ENCODE measurements around the gene CHMP5. TPM values are rescaled to one million over a fixed set of nuclear protein-coding genes. Genes with fewer than 3 reads are reported as not detected.
A peak's percentile ranks its signal among the peaks of the same experiment; 100 is the strongest.

CHMP5 gene
- total RNA-seq, 4 donors from 2014 or later = 42.9 to 78.8 (median 60.8) TPM

DNA sequence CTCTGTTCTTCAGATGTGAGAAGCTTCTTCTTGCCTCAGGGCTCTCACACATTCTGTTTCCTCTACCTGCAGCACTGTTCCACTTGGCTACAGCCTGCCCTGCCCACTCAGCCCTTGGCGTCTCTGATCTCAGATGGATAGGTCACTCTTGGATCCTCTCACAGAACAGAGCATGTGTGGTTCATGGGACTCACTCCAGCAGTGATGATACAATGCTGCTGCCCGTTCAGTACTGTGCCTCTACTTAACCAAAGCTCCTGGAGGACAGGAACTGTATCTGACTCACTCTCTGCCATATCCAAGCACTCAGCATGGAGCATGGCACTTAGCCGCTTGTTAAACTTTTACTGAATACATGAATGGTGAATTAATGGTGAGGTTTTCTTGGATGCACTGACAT lies 28.3 kb upstream of the CHMP5 start:
- Histone ChIP-seq H3K27ac (no peak overlapping the region), H3K4me1 (peaks cover 0 to 32% (median 3%) of the 10 kb centered on the region in 4 donors), H3K27me3 (no peaks in the 10 kb centered on the region), H3K4me3 (no peak overlapping the region), H3K36me3 (no peaks in the 10 kb centered on the region), H3K9me3 (no peaks in the 10 kb centered on the region)
- DNase-seq = peak in 1 of 3 donors; percentile 33
- no peak for TF ChIP-seq POLR2A (IDR thresholded peaks at IDR 0.05)
- TF ChIP-seq, protein P1, sequence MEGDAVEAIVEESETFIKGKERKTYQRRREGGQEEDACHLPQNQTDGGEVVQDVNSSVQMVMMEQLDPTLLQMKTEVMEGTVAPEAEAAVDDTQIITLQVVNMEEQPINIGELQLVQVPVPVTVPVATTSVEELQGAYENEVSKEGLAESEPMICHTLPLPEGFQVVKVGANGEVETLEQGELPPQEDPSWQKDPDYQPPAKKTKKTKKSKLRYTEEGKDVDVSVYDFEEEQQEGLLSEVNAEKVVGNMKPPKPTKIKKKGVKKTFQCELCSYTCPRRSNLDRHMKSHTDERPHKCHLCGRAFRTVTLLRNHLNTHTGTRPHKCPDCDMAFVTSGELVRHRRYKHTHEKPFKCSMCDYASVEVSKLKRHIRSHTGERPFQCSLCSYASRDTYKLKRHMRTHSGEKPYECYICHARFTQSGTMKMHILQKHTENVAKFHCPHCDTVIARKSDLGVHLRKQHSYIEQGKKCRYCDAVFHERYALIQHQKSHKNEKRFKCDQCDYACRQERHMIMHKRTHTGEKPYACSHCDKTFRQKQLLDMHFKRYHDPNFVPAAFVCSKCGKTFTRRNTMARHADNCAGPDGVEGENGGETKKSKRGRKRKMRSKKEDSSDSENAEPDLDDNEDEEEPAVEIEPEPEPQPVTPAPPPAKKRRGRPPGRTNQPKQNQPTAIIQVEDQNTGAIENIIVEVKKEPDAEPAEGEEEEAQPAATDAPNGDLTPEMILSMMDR (IDR thresholded peaks at IDR 0.05) = no peak

DNA sequence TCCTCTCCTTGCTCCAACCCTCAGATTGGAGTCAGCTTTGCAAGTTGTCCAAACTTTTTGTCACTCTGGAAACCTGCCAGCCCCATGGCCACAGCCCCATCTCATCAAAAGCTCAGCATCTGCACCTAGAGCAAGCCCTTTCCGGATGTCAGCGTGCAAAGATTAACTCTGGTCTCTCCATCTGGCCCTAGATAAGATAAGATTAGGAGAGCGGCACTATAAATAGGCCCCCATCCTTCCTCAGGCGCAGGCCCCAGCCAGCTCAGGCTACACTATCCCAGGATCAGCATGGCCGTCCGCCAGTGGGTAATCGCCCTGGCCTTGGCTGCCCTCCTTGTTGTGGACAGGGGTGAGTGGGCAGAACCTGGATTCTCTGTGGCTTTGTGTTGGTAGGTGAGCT lies 24.9 kb upstream of the CHMP5 start, which contains the start of gene SPINK4:
Gene SPINK4 (plus strand): TSS at position 247 of the 400 bp plus-strand sequence. CDS start 42 bp downstream, at position 289.
- H3K9me3 ChIP-seq = no peaks in the 10 kb centered on the region
- H3K4me3 ChIP-seq = peak within 1 kb of the TSS in 2 of 4 donors; percentile 7 to 27
- H3K27me3 ChIP-seq = no peaks in the 10 kb centered on the region
- DNase-seq = peak in 2 of 3 donors; percentile 49 to 64
- H3K27ac ChIP-seq = peak within 1 kb of the TSS in 2 of 4 donors; percentile 59 to 61
- TF ChIP-seq, protein P1 (IDR thresholded peaks at IDR 0.05) = no peak
- TF ChIP-seq POLR2A (IDR thresholded peaks at IDR 0.05) = peak; percentile 60 to 66
- peaks cover 0 to 23% (median 2%) of the 10 kb centered on the region in 4 donors for H3K4me1 ChIP-seq
- H3K36me3 ChIP-seq = no peaks in the 10 kb centered on the region

DNA sequence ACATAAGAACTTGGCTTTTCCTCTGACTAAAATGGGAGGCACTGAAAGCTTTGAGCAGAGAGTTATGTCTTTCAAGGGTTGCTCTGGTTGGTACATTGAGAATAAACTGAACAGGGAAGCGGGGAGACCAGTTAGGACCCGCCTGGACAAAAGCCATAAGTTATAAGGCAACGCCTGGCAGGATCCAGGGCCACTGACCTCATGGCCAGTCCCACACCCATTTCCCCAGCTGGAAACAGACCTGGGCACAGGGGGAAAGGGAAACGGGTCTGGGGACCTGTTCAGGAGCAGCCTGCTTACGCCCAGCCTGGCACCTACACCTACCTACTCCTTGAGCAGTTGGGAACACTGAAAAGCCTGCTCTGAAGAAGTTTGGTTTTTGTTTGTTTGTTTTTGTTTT lies 23.6 kb upstream of the CHMP5 start:
- no peaks in the 10 kb centered on the region for H3K27me3 ChIP-seq
- H3K9me3 ChIP-seq = no peaks in the 10 kb centered on the region
- peak in 1 of 3 donors; percentile 61 for DNase-seq
- peak overlapping the region in 2 of 4 donors; percentile 59 to 61 for H3K27ac ChIP-seq
- H3K4me3 ChIP-seq = peak overlapping the region in 2 of 4 donors; percentile 9 to 27
- peaks cover 0 to 20% (median 2%) of the 10 kb centered on the region in 4 donors for H3K4me1 ChIP-seq
- TF ChIP-seq, protein P1 (IDR thresholded peaks at IDR 0.05) = no peak
- TF ChIP-seq POLR2A (IDR thresholded peaks at IDR 0.05) = peak in 1 of 2 donors; percentile 20
- no peaks in the 10 kb centered on the region for H3K36me3 ChIP-seq

DNA sequence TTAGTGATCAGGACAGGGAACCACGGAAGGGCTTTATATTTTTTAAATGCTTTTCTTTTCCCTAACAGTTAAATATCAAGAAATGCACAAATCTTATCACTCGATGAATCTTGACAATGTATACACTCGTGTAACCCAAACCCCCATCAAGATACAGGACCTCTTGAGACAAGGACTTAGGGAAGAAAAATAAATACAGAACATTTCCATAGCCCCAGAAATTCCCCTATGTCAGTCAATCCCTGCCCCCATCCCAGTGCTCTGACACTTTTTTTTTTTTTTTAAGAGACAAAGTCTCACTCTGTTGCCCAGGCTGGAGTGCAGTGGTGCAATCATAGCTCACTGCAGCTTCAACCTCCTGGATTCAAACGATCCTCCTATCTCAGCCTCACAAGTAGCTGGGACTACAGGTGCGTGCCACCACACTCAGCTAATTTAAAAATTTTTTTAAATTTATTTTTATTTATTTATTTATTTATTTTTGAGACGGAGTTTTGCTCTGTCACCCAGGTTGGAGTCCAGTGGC lies 22.2 kb upstream of the CHMP5 start:
- Histone ChIP-seq H3K27ac (peak overlapping the region in 1 of 4 donors; percentile 48), H3K4me1 (peaks cover 0 to 20% (median 2%) of the 10 kb centered on the region in 4 donors), H3K36me3 (no peaks in the 10 kb centered on the region), H3K27me3 (no peaks in the 10 kb centered on the region), H3K4me3 (no peak overlapping the region), H3K9me3 (no peaks in the 10 kb centered on the region)
- TF ChIP-seq, protein P1 (IDR thresholded peaks at IDR 0.05) = no peak
- TF ChIP-seq POLR2A (IDR thresholded peaks at IDR 0.05) = no peak
- no peak for DNase-seq

DNA sequence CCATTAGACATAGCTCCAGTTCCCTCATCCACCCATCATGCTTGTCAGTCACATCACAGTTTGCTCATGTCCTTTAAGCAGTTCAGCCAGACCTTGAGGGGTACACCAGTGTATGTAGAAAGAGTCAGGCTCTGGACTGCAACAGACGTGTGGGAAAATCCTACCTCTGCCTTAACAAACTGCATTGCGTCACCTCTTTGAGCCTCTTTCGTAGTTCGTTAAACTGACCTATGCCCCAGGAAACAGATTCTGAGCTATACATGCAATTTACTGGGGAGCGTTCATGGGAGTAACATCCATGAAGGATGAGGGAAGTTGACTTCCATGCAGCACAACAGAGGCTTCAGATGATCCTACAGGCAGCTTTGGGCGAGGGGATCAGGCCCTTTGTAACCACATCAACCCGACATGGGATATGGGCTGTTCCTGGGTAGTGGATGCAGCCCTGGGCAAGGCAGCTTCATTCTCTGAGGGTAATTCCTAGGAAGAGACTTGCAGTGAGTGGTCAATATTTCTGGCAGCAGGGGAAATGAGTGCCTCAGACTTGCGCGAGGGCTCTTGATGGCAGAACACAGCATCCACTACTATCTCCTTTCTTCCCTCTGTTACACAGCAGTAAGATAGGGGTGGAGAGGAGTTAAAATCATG lies 20.6 kb upstream of the CHMP5 start:
- TF ChIP-seq POLR2A (IDR thresholded peaks at IDR 0.05) = no peak
- TF ChIP-seq, protein P1 (IDR thresholded peaks at IDR 0.05) = no peak
- no peaks in the 10 kb centered on the region for H3K27me3 ChIP-seq
- peak overlapping the region in 1 of 4 donors; percentile 57 for H3K27ac ChIP-seq
- H3K4me3 ChIP-seq = no peak overlapping the region
- DNase-seq = peak in 2 of 3 donors; percentile 41 to 48
- H3K36me3 ChIP-seq = peaks cover 0 to 6% (median 0%) of the 10 kb centered on the region in 3 donors
- H3K4me1 ChIP-seq = peaks cover 0 to 20% (median 3%) of the 10 kb centered on the region in 4 donors
- H3K9me3 ChIP-seq = no peaks in the 10 kb centered on the region

Data from Peyer's patch (tissue), 4 donors.